Choroid plexus epithelial cell (primary cell): Measurements from ENCODE around the gene CPNE9.

Source experiments
- DNase-seq: peaks from one replicate; pipeline ENCODE4 v3.0.0-alpha.2; 2010; ENCODE audit warnings: low read depth
- H3K4me3 ChIP-seq: 2 replicates; pipeline ENCODE4 v1.5.1; 2011; ENCODE audit warnings: low read depth, mild to moderate bottlenecking, control low read depth, low read length, moderate library complexity
- TF ChIP-seq, protein P1 (sequence below): conservative IDR thresholded peaks from 2 replicates; pipeline ENCODE4 v1.5.1; 2011; ENCODE audit warnings: low read depth, mild to moderate bottlenecking, control low read depth, inconsistent platforms, low read length, moderate library complexity

The CPNE9 gene

DNA sequence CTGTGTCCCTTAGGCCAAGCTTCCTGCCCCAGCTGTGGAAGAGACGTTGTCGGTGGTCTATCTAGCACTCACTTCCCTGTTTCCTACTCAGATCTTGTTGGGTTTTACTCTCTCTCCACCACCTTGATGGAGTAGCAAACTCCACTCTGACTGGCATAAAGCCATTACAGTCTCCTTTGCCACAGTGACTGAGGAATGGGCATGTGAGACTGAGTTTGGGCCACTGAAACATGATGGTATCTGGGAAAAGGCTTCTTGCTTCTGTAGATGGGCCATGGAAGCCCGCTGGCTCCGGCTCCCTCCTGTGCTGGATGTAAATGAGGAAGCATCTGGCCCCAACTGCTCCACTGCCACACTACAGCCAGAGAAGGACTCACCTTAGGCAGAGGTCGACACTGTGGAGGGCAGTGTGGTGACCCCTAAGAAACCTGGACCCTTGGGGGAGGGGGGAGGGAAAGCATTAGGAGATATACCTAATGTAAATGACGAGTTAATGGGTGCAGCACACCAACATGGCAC, 75.5 kb downstream of the CPNE9 start:
- H3K4me3 ChIP-seq = no peak overlapping the region
- TF ChIP-seq, protein P1, sequence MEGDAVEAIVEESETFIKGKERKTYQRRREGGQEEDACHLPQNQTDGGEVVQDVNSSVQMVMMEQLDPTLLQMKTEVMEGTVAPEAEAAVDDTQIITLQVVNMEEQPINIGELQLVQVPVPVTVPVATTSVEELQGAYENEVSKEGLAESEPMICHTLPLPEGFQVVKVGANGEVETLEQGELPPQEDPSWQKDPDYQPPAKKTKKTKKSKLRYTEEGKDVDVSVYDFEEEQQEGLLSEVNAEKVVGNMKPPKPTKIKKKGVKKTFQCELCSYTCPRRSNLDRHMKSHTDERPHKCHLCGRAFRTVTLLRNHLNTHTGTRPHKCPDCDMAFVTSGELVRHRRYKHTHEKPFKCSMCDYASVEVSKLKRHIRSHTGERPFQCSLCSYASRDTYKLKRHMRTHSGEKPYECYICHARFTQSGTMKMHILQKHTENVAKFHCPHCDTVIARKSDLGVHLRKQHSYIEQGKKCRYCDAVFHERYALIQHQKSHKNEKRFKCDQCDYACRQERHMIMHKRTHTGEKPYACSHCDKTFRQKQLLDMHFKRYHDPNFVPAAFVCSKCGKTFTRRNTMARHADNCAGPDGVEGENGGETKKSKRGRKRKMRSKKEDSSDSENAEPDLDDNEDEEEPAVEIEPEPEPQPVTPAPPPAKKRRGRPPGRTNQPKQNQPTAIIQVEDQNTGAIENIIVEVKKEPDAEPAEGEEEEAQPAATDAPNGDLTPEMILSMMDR = no peak
- DNase-seq = no peak
